ENCODE measurements around the gene CFAP299.
"Not testable (repeated sequence)": the region's sequence is repeated elsewhere in the genome, so short reads cannot be mapped to it uniquely, and the experiment has no call there.

Gene CFAP299

GRCh38 chr4:80610845-80611677 is 275.5 kb downstream of the CFAP299 start:
- no peak for DNase-seq (ENCODE audit: low read depth)

- DNase-seq (ENCODE audit: low read depth): no peak
Observed at GRCh38 chr4:80611678-80611979, 276.1 kb downstream of the CFAP299 start.

GRCh38 chr4:80613470-80613869 is 277.9 kb downstream of the CFAP299 start:
- no peak for DNase-seq (ENCODE audit: low read depth)

GRCh38 chr4:80614319-80614718 is 278.8 kb downstream of the CFAP299 start:
- no peak for DNase-seq (ENCODE audit: low read depth)

- DNase-seq (ENCODE audit: low read depth): no peak
Observed at GRCh38 chr4:80615099-80615498, 279.6 kb downstream of the CFAP299 start.

- no peak for DNase-seq (ENCODE audit: low read depth)
Observed at GRCh38 chr4:80619070-80619674, 283.6 kb downstream of the CFAP299 start.

- DNase-seq (ENCODE audit: low read depth): no peak
Observed at GRCh38 chr4:80631861-80632260, 296.3 kb downstream of the CFAP299 start.

- no peak for DNase-seq (ENCODE audit: low read depth)
Observed at GRCh38 chr4:80637190-80637589, 301.7 kb downstream of the CFAP299 start.

GRCh38 chr4:80646061-80646460 is 310.5 kb downstream of the CFAP299 start:
- no peak for DNase-seq (ENCODE audit: low read depth)

GRCh38 chr4:80655662-80656061 is 320.1 kb downstream of the CFAP299 start:
- no peak for DNase-seq (ENCODE audit: low read depth)

- not testable (repeated sequence) for DNase-seq (ENCODE audit: low read depth)
Observed at GRCh38 chr4:80670118-80670517, 334.6 kb downstream of the CFAP299 start.

GRCh38 chr4:80678413-80678812 is 342.9 kb downstream of the CFAP299 start:
- no peak for DNase-seq (ENCODE audit: low read depth)

GRCh38 chr4:80680934-80681333 is 345.4 kb downstream of the CFAP299 start:
- no peak for DNase-seq (ENCODE audit: low read depth)

GRCh38 chr4:80685214-80685613 is 349.7 kb downstream of the CFAP299 start:
- DNase-seq (ENCODE audit: low read depth): no peak

- DNase-seq (ENCODE audit: low read depth): not testable (repeated sequence)
Observed at GRCh38 chr4:80687736-80688135, 352.2 kb downstream of the CFAP299 start.

- no peak for DNase-seq (ENCODE audit: low read depth)
Observed at GRCh38 chr4:80694171-80694570, 358.6 kb downstream of the CFAP299 start.

GRCh38 chr4:80705311-80705710 is 369.8 kb downstream of the CFAP299 start:
- no peak for DNase-seq (ENCODE audit: low read depth)

- DNase-seq (ENCODE audit: low read depth): no peak
Observed at GRCh38 chr4:80709082-80709869, 373.7 kb downstream of the CFAP299 start.

- no peak for DNase-seq (ENCODE audit: low read depth)
Observed at GRCh38 chr4:80710748-80711451, 375.4 kb downstream of the CFAP299 start.

- no peak for DNase-seq (ENCODE audit: low read depth)
Observed at GRCh38 chr4:80711956-80712355, 376.4 kb downstream of the CFAP299 start.

GRCh38 chr4:80713409-80713808 is 377.9 kb downstream of the CFAP299 start:
- no peak for DNase-seq (ENCODE audit: low read depth)

GRCh38 chr4:80717204-80717603 is 381.7 kb downstream of the CFAP299 start:
- no peak for DNase-seq (ENCODE audit: low read depth)
